ENCODE data around the gene TMEM205.
"Not testable (repeated sequence)": the region's sequence is repeated elsewhere in the genome, so short reads cannot be mapped to it uniquely, and the experiment has no call there.

Gene TMEM205

DNA sequence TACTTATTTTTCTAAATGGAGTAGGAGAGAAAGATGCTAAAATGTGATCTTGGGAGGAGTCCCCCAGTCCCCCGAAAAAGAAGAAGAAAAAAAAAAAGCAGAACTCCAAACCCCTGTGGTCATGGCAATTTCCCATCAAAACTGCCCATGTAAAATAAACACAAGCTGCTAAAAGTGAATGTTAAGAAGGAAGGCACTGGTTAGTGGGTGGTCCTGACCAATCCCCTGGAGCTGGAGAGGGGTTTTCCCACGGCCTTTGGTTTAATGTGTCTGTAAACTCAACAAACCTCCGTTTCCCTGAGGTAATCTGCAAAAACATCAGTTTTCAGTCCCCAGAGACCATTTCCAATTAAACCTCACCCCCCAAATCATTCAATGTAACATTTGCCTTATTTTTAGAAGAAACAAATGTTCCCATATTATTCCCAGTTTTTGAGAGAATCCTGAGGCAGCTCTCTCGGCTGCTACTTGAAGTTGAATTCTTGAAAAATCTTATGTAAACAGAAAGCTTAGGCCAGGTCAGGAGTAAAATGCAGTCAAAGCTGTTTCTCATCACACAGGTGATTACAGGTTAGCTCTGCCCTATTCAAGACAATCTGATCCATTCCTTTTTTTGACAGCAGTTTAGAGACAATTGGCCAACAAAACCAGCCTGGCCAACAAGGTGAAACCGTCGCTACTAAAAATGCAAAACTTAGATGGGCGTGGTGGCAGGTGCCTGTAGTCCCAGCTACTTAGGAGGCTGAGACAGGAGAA, 23.6 kb downstream of the TMEM205 start:
- H3K36me3 ChIP-seq (replicated peaks) = no peaks in the 10 kb centered on the region
- no peak for DNase-seq
- no peaks in the 10 kb centered on the region for H3K27me3 ChIP-seq (replicated peaks)
- H3K27ac ChIP-seq = no peak overlapping the region
- in situ Hi-C loops (cut with HindIII; ENCODE audit: low pct_ligation_motif_present, low sequenced_read_pairs) = no loop called here
- no peak overlapping the region for H3K4me3 ChIP-seq (ENCODE audit: low read depth, low read length)
- TF ChIP-seq, protein P1, sequence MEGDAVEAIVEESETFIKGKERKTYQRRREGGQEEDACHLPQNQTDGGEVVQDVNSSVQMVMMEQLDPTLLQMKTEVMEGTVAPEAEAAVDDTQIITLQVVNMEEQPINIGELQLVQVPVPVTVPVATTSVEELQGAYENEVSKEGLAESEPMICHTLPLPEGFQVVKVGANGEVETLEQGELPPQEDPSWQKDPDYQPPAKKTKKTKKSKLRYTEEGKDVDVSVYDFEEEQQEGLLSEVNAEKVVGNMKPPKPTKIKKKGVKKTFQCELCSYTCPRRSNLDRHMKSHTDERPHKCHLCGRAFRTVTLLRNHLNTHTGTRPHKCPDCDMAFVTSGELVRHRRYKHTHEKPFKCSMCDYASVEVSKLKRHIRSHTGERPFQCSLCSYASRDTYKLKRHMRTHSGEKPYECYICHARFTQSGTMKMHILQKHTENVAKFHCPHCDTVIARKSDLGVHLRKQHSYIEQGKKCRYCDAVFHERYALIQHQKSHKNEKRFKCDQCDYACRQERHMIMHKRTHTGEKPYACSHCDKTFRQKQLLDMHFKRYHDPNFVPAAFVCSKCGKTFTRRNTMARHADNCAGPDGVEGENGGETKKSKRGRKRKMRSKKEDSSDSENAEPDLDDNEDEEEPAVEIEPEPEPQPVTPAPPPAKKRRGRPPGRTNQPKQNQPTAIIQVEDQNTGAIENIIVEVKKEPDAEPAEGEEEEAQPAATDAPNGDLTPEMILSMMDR (IDR thresholded peaks at IDR 0.05; ENCODE audit: low read depth, low read length, missing control alignments) = no peak

DNA sequence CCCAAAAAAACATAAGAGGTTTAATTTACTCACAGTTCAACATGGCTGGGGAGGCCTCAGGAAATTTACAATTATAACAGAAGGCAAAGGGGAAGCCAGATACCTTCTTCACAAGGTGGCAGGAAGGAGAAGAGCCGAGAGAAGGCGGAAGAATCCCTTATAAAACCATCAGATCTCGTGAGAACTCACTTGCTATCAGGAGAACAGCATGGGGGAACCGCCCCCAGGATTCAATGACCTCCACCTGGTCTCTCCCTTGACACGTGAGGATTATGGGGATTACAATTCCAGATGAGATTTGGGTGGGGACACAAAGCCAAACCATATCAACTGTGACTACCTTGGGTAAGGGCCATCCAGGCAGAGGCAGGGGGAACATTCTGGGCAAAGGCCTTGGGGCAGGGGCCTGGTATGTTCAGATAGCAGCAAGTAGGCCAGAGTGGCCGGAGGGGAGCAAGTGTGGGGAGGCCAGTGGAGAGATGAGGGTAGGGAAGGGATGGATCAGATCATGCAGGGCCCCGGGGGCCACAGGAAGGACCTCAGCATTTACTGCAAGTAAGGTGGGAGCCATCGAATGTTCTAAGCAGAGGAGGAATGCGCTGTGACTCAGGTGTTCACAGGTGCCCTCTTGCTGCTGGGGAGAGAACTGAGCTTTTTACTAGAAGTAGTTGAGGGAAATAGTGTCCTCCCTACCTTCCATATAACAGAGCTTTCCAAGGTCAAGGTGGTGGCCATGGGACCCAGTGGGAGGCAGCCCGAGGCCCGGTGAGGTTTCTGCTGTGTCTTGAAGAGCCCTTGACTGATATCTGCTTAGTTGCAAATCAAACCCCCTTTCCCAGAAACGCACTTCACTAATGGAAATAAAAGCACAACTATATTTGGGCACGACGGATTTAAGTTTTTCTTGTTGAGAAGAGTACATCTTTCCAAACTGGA, 24.6 kb downstream of the TMEM205 start:
- in situ Hi-C loops (cut with HindIII; ENCODE audit: low pct_ligation_motif_present, low sequenced_read_pairs) = no loop called here
- Histone ChIP-seq H3K36me3 (replicated peaks) (no peaks in the 10 kb centered on the region), H3K4me3 (ENCODE audit: low read depth, low read length) (no peak overlapping the region), H3K27me3 (replicated peaks) (no peaks in the 10 kb centered on the region), H3K27ac (no peak overlapping the region)
- no peak for DNase-seq
- TF ChIP-seq, protein P1 (IDR thresholded peaks at IDR 0.05; ENCODE audit: low read depth, low read length, missing control alignments) = no peak

DNA sequence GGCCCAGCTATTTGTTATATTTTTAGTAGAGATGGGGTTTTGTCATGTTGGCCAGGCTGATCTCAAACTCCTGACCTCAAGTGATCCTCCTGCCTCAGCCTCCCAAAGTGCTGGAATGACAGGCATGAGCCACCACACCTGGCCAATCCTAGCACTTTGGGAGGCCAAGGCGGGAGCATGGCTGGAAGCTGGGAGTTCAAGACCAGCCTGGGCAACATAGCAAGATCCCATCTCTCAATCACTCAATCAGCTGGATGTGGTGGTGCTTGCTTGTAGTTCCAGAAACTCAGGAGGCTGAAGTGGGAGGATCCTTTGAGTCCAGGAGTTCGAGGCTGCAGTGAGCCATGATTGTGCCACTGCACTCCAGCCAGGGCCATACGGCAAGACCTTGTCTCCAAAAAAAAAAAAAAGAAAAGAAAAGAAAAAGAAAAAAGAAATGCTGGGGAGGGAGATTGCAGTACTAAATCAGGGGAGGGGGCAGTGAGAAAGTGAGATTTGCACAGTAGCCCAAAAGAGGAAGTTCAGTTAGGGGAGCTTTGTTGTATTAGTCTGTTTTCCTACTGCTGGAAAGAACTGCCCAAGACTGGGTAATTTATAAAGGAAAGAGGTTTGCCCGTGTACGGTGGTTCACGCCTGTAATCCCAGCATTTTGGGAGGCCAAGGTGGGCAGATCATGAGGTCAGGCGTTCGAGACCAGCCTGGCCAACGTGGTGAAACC, 25.6 kb downstream of the TMEM205 start:
- H3K27me3 ChIP-seq (replicated peaks); H3K27ac ChIP-seq; H3K36me3 ChIP-seq (replicated peaks); DNase-seq; H3K4me3 ChIP-seq (ENCODE audit: low read depth, low read length); in situ Hi-C loops (cut with HindIII; ENCODE audit: low pct_ligation_motif_present, low sequenced_read_pairs): not testable (repeated sequence)

DNA sequence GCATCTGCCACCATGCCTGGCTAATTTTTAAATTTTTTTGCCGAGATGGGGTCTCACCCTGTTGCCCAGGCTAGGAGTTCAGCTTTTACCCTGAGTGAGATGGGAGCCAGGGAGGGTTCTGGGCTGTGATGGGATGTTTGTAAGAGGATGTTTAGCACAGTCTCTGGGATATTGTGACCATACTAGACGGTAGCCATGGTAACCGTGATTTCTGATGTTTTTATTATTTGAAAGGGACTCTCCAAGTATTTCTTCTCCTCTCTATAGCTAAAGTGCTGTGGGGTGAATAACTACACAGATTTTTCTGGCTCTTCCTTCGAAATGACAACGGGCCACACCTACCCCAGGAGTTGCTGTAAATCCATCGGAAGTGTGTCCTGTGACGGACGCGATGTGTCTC, 39.7 kb downstream of the TMEM205 start:
- Histone ChIP-seq H3K36me3 (replicated peaks) (no peaks in the 10 kb centered on the region), H3K27ac (no peak overlapping the region), H3K4me3 (ENCODE audit: low read depth, low read length) (no peak overlapping the region), H3K27me3 (replicated peaks) (no peaks in the 10 kb centered on the region)
- DNase-seq = no peak
- in situ Hi-C loops (cut with HindIII; ENCODE audit: low pct_ligation_motif_present, low sequenced_read_pairs) = no loop called here
- TF ChIP-seq, protein P1 (IDR thresholded peaks at IDR 0.05; ENCODE audit: low read depth, low read length, missing control alignments) = no peak

DNA sequence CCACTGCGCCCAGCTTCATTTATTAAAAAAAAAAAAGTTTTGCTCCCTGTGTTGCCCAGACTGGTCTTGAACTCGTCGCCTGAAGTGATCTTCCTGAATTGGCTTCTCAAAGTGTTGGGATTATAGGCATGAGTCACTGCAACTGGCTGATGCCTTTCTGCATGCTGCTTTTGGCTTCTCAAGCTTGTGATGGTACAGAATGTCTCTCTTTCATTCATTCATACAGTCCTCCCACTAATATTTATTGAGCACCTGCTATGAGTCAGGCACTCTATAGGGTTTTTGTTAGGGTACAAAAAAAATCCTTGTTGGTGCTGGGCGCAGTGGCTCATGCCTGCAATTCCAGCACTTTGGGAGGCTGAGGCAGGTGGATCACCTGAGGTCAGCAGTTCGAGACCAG, 41.1 kb downstream of the TMEM205 start:
- Histone ChIP-seq H3K36me3 (replicated peaks) (no peaks in the 10 kb centered on the region), H3K4me3 (ENCODE audit: low read depth, low read length) (no peak overlapping the region), H3K27me3 (replicated peaks) (no peaks in the 10 kb centered on the region), H3K27ac (no peak overlapping the region)
- in situ Hi-C loops (cut with HindIII; ENCODE audit: low pct_ligation_motif_present, low sequenced_read_pairs) = no loop called here
- TF ChIP-seq, protein P1 (IDR thresholded peaks at IDR 0.05; ENCODE audit: low read depth, low read length, missing control alignments) = no peak
- no peak for DNase-seq

DNA sequence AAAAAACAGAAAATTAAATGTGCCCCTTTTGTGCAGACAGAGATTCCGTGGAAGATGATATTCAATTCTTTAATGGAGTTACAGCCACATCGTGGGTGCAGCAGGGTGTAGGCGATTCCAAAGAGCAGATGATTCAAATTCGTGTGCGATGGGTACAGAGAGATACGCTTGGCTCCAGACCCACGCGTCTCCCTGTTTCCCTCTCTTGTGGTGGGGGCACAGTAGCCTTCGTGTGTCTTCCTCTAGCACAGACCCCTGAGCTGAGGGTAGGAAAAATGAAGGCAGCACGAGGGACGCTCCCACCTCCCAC, 45.3 kb downstream of the TMEM205 start:
- in situ Hi-C loops (cut with HindIII; ENCODE audit: low pct_ligation_motif_present, low sequenced_read_pairs) = no loop called here
- H3K36me3 ChIP-seq (replicated peaks) = no peaks in the 10 kb centered on the region
- no peaks in the 10 kb centered on the region for H3K27me3 ChIP-seq (replicated peaks)
- H3K4me3 ChIP-seq (ENCODE audit: low read depth, low read length) = no peak overlapping the region
- TF ChIP-seq, protein P1 (IDR thresholded peaks at IDR 0.05; ENCODE audit: low read depth, low read length, missing control alignments) = no peak
- DNase-seq = no peak
- H3K27ac ChIP-seq = no peak overlapping the region

All from brain microvascular endothelial cell (primary cell).